Pancreas (tissue), 10 donors: ENCODE data around the gene ZFP36L2. TPM values are rescaled to one million over a fixed set of nuclear protein-coding genes. Genes with fewer than 3 reads are reported as not detected.

Experiments used
- ATAC-seq, 4 donors: fragments of 200-7000 bp; cut with Tn5 transposase; one replicate each; pipeline versions ENCODE4 v1.8.0 to v1.9.1; 2020; ENCODE audit warnings: mild to moderate bottlenecking in 4 of 4, moderate library complexity in 4 of 4
- DNase-seq, 6 donors: peaks; one replicate each; pipeline ENCODE4 v3.0.0-alpha.2; 2020
- FAIRE-seq: peaks from 2 replicates; lab custom pipeline; 2012; peaks lifted over from hg19 to GRCh38; lab: Jason Lieb, UNC
- H3K27ac ChIP-seq, 4 donors: fragments of 200-600 bp; sonication (generic); 1 replicate in 3 of 4; 2 replicates in 1 of 4; pipeline versions ENCODE4 v1.5.0 to v1.8.0; 2020
- H3K27me3 ChIP-seq, 4 donors: fragments of 200-600 bp; one replicate each; pipeline ENCODE4 v1.8.0; 2021
- H3K36me3 ChIP-seq, 3 donors: fragments of 200-600 bp; sonication (generic) in 1 of 3; one replicate each; pipeline versions ENCODE4 v1.5.0 to v1.8.0; 2020 to 2021
- H3K4me1 ChIP-seq, 3 donors: fragments of 200-600 bp; one replicate each; pipeline ENCODE4 v1.8.0; 2021
- H3K4me3 ChIP-seq, 4 donors: fragments of 200-600 bp; sonication (generic) in 2 of 4; one replicate each; pipeline versions ENCODE4 v1.5.0 to v1.8.0; 2020 to 2021
- H3K9me3 ChIP-seq, 4 donors: fragments of 200-600 bp; one replicate each; pipeline ENCODE4 v1.8.0; 2021
- CTCF ChIP-seq, 4 donors: fragments of 200-600 bp; sonication (generic) in 3 of 4; IDR thresholded peaks; one replicate each; pipeline versions ENCODE4 v1.5.0 to v1.8.0; 2021; ENCODE audit warnings: antibody characterized with exemption in 4 of 4
- WGBS, 2 donors: extraction: QIAGEN DNeasy Blood & Tissue Kit; methylation state at CpG; one replicate each; pipeline ENCODE4 v1.1.7; 2013; 5-methylcytosine and 5-hydroxymethylcytosine counted together
- intact Hi-C, 3 donors: fragments of 100-400 bp; cut with DNase I; formaldehyde crosslinking; loops; one replicate each; pipeline versions ENCODE4 v1.11.1 to v1.14.2; 2022
- polyA plus RNA-seq, 2 donors: library from polyadenylated mRNA; stranded (reverse); fragments of 200-250 nt; gene quantifications; one replicate each; pipeline ENCODE4 v1.2.3, GENCODE V29; 2013
- total RNA-seq, 6 donors: library from RNA; stranded (reverse); fragmentation: NEBNext Ultra II Directional in 4 of 6; extraction: Animal tissue kit (Norgen Biotek cat#: 25700) in 4 of 6; gene quantifications; one replicate each; pipeline versions ENCODE4 v1.2.1 to v1.2.4, GENCODE V29; 2021 to 2023
- donor health status: healthy with polysubstance abuse.
- donor health status: DM: no; HTN: no; CAD: no; lungs with moderate emphysema.
- donor health status: DM: no; HTN: no; CAD: no.
- donor health status: control.
- donor health status: control.
- donor health status: Bipolar disorder and iron deficiency.
- donor health status: DM: yes; HTN: yes; CAD: no.
- donor health status: DM: no; HTN: no; CAD: no.
- donor health status: DM: no; HTN: no; CAD: no.
- donor health status: DM: yes; HTN: yes; CAD: no.

ZFP36L2 gene
- total and polyA plus RNA-seq, 8 donors = 36.8 to 117 (median 54.6) TPM

GRCh38 chr2:43262951-43263350 lies 36.5 kb upstream of the ZFP36L2 start:
- no peak for ATAC-seq

GRCh38 chr2:43262239-43262638 lies 35.8 kb upstream of the ZFP36L2 start:
- Histone ChIP-seq H3K4me1 (no peaks in the 10 kb centered on the region), H3K36me3 (no peaks in the 10 kb centered on the region), H3K4me3 (no peak overlapping the region), H3K9me3 (no peaks in the 10 kb centered on the region), H3K27ac (no peak overlapping the region), H3K27me3 (no peaks in the 10 kb centered on the region)
- DNase-seq (no peak), ATAC-seq (no peak), FAIRE-seq (no peak)
- intact Hi-C loops = no loop called here
- no peak for TF ChIP-seq CTCF (IDR thresholded peaks at IDR 0.05)
- WGBS, 2 donors = 82 to 90% methylated on average over 1 of the region's 1 CpG

More at GRCh38 chr2:43262951-43263350, 36.5 kb upstream of the ZFP36L2 start:
- no peak overlapping the region for H3K27ac ChIP-seq
- H3K36me3 ChIP-seq = no peaks in the 10 kb centered on the region
- no peaks in the 10 kb centered on the region for H3K27me3 ChIP-seq
- WGBS, 2 donors = 92 to 96% methylated on average over 6 of the region's 6 CpGs
- intact Hi-C loops = no loop called here
- FAIRE-seq (no peak), DNase-seq (no peak)
- no peaks in the 10 kb centered on the region for H3K9me3 ChIP-seq
- TF ChIP-seq CTCF (IDR thresholded peaks at IDR 0.05) = no peak
- no peaks in the 10 kb centered on the region for H3K4me1 ChIP-seq
- H3K4me3 ChIP-seq = no peak overlapping the region

GRCh38 chr2:43259512-43259911 lies 33.1 kb upstream of the ZFP36L2 start:
- TF ChIP-seq CTCF (IDR thresholded peaks at IDR 0.05) = no peak
- 97 to 100% methylated on average over 1 of the region's 1 CpG for WGBS, 2 donors
- H3K4me1 ChIP-seq = no peaks in the 10 kb centered on the region
- intact Hi-C loops = no loop called here
- DNase-seq (no peak), ATAC-seq (no peak), FAIRE-seq (no peak)
- H3K27me3 ChIP-seq = no peaks in the 10 kb centered on the region
- no peak overlapping the region for H3K27ac ChIP-seq
- no peak overlapping the region for H3K4me3 ChIP-seq
- no peaks in the 10 kb centered on the region for H3K9me3 ChIP-seq
- H3K36me3 ChIP-seq = no peaks in the 10 kb centered on the region

DNA sequence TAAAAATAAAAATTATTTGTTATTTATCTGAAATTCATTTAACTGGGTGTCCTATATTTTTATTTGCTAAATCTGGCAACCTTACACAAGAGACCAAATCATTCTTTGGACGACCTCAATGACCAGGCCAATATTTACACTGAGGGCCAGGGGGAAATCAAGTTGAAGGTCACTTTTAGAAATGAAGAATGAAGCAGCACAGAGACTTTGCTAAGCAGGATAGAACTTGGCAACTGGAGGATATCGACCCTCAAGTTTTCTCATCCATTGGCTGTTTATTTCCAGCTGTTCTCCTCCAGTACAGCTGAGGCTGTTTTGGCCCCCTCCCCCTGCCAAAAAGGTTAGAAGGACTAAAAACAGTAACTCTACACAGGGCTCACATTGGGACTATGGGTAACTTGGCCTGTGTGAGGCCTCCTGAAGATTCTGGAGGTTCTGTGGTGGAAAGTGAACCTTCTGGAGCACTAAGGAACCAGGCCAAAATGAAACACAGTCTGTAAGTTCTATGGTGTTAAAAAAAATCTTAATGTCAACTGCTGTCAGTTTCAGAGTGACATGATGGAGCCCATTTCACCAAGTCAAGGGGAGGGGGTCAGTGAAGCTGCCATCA lies 32.2 kb upstream of the ZFP36L2 start:
- TF ChIP-seq CTCF (IDR thresholded peaks at IDR 0.05) = no peak
- H3K9me3 ChIP-seq = no peaks in the 10 kb centered on the region
- DNase-seq (no peak), ATAC-seq (no peak), FAIRE-seq (no peak)
- intact Hi-C loops = no loop called here
- H3K36me3 ChIP-seq = no peaks in the 10 kb centered on the region
- H3K27me3 ChIP-seq = no peaks in the 10 kb centered on the region
- no peak overlapping the region for H3K4me3 ChIP-seq
- no peak overlapping the region for H3K27ac ChIP-seq
- no peaks in the 10 kb centered on the region for H3K4me1 ChIP-seq
- 49 to 57% methylated on average over 2 of the region's 2 CpGs for WGBS, 2 donors

DNA sequence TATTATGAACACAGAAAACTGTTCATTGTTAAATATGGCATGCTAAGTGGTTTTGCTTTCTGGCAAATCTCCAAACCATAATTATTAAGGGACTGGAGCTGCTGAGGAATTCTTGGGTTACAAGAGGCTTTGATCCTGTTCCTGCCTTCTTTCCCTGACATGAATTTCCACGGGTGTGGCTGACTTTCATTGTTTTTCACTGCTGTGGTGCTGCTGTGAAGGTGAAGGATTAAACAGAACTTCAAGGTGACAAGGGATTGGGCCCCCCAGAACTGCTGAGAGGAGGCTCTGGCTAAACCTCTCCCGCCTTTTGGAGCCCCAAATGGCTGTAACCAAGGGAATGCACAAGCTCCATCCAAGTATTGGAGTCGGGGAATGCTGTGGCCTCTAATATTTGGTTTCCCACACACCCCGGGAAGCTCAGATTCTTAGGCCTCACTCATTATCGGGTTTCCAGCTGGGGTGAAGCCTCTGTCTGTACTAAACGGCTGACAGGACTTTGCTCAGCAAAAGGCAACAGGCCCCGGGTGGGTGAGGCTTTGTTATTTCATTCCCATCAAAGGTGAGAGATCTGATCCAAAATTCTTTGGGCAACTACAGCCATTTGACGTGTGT lies 29.0 kb upstream of the ZFP36L2 start:
- Histone ChIP-seq H3K27ac (no peak overlapping the region), H3K27me3 (no peaks in the 10 kb centered on the region), H3K9me3 (no peaks in the 10 kb centered on the region), H3K4me1 (no peaks in the 10 kb centered on the region), H3K36me3 (no peaks in the 10 kb centered on the region), H3K4me3 (no peak overlapping the region)
- FAIRE-seq (no peak), ATAC-seq (no peak), DNase-seq (no peak)
- WGBS, 2 donors = 86 to 88% methylated on average over 8 of the region's 8 CpGs
- TF ChIP-seq CTCF (IDR thresholded peaks at IDR 0.05) = no peak
- intact Hi-C loops = no loop called here
